H1 (cell line): ENCODE results near the gene CBX2. TPM values are rescaled to one million over a fixed set of nuclear protein-coding genes. Genes with fewer than 3 reads are reported as not detected.

Source experiments
- CTCF ChIA-PET: fragments of 300-600 bp; sonication (Branson Sonifier 250); formaldehyde crosslinking; loops from one replicate; lab custom pipeline; 2021; ENCODE audit not compliant: partially characterized antibody; lab: Charles Lee
- POLR2A ChIA-PET: fragments of 300-600 bp; sonication (Branson Sonifier 250); formaldehyde crosslinking; loops from one replicate; lab custom pipeline; 2021; ENCODE audit warnings: inconsistent platforms; ENCODE audit not compliant: partially characterized antibody; lab: Charles Lee
- DNase-seq, 2 experiments: peaks; one replicate each; pipeline versions ENCODE4 v3.0.0 to v3.0.0-alpha.2; 2010 to 2022; ENCODE audit warnings: low spot score in 2 of 2, low read depth in 1 of 2, mixed read lengths in 1 of 2
- FAIRE-seq: peaks from 2 replicates; lab custom pipeline; 2011; peaks lifted over from hg19 to GRCh38; lab: Jason Lieb, UNC
- H2AFZ ChIP-seq: 2 replicates; pipeline ENCODE4 v1.8.1; 2012; ENCODE audit warnings: low read length, inconsistent platforms
- H2AK5ac ChIP-seq: 2 replicates; pipeline ENCODE4 v1.6.1; 2013; ENCODE audit warnings: low read depth, low read length
- H2BK120ac ChIP-seq: replicated peaks from 2 replicates; pipeline ENCODE3; 2013; ENCODE audit warnings: low read depth, low read length, inconsistent platforms
- H2BK12ac ChIP-seq: 2 replicates; pipeline ENCODE4 v1.6.1; 2013; ENCODE audit warnings: low read depth, low read length
- H2BK15ac ChIP-seq: 2 replicates; pipeline ENCODE4 v1.6.1; 2013; ENCODE audit warnings: low read length
- H2BK20ac ChIP-seq: 2 replicates; pipeline ENCODE4 v1.6.1; 2013; ENCODE audit warnings: low read length
- H2BK5ac ChIP-seq: 2 replicates; pipeline ENCODE4 v1.6.1; 2013; ENCODE audit warnings: low read depth, low read length
- H3K14ac ChIP-seq: 2 replicates; pipeline ENCODE4 v1.6.1; 2013; ENCODE audit warnings: inconsistent platforms; ENCODE audit not compliant: insufficient read length
- H3K18ac ChIP-seq: 2 replicates; pipeline ENCODE4 v1.6.1; 2013; ENCODE audit warnings: low read length; ENCODE audit errors: extremely low read depth
- H3K23ac ChIP-seq: 2 replicates; pipeline ENCODE4 v1.6.1; 2013; ENCODE audit warnings: inconsistent platforms; ENCODE audit not compliant: insufficient read length
- H3K23me2 ChIP-seq: 2 replicates; pipeline ENCODE4 v1.6.1; 2013; ENCODE audit warnings: low read depth, low read length
- H3K27ac ChIP-seq: 2 replicates; pipeline ENCODE4 v1.6.1; 2011; ENCODE audit warnings: low read depth, low read length, inconsistent platforms
- H3K27me3 ChIP-seq, 4 experiments: replicated peaks in 1 of 4; 1 replicate in 1 of 4; 2 replicates in 3 of 4; pipeline versions ENCODE4 v1.6.1 to v1.8.1; 2011 to 2013; ENCODE audit warnings: low read length in 3 of 4, mild to moderate bottlenecking in 3 of 4, inconsistent platforms in 2 of 4, mixed read lengths in 2 of 4, moderate library complexity in 1 of 4; ENCODE audit not compliant: control insufficient read depth in 3 of 4, insufficient read depth in 3 of 4; ENCODE audit errors: extremely low read depth in 1 of 4
- H3K36me3 ChIP-seq, 4 experiments: 2 replicates each; pipeline versions ENCODE4 v1.6.1 to v1.8.1; 2011 to 2013; ENCODE audit warnings: mild to moderate bottlenecking in 4 of 4, low read length in 3 of 4, moderate library complexity in 2 of 4, control low read depth in 1 of 4, inconsistent platforms in 1 of 4; ENCODE audit not compliant: insufficient read depth in 4 of 4, control insufficient read depth in 2 of 4
- H3K4ac ChIP-seq: replicated peaks from 2 replicates; pipeline ENCODE3; 2013; ENCODE audit warnings: low read length, low read depth, mixed read lengths, inconsistent platforms; ENCODE audit not compliant: insufficient read length
- H3K4me1 ChIP-seq, 4 experiments: replicated peaks in 1 of 4; 1 replicate in 1 of 4; 2 replicates in 3 of 4; pipeline versions ENCODE4 v1.6.1 to v1.8.1; 2011 to 2013; ENCODE audit warnings: low read length in 3 of 4, inconsistent platforms in 2 of 4, mixed read lengths in 1 of 4; ENCODE audit not compliant: insufficient read depth in 4 of 4, control insufficient read depth in 3 of 4
- H3K4me2 ChIP-seq, 2 experiments: 2 replicates each; pipeline versions ENCODE4 v1.6.1 to v1.8.1; 2011 to 2013; ENCODE audit warnings: low read depth in 2 of 2, low read length in 2 of 2, control low read depth in 1 of 2, inconsistent platforms in 1 of 2, mild to moderate bottlenecking in 1 of 2; ENCODE audit not compliant: insufficient read depth in 1 of 2
- H3K4me3 ChIP-seq, 4 experiments: fragments of 200-600, 300-600 bp in 1 of 4; sonication (generic), shearing (Covaris generic), sonication (Bioruptor Twin) in 1 of 4; 2 replicates each; pipeline versions ENCODE4 v1.5.1 to v1.8.1; 2011 to 2016; ENCODE audit warnings: low read length in 4 of 4, low read depth in 3 of 4, control low read depth in 2 of 4, inconsistent platforms in 2 of 4, mild to moderate bottlenecking in 2 of 4, mixed read lengths in 1 of 4, moderate library complexity in 1 of 4; ENCODE audit not compliant: insufficient read depth in 2 of 4; ENCODE audit errors: extremely low read depth in 1 of 4
- H3K56ac ChIP-seq: replicated peaks from 2 replicates; pipeline ENCODE3; 2013; ENCODE audit warnings: low read depth, mild to moderate bottlenecking, mixed read lengths, low read length, inconsistent platforms; ENCODE audit not compliant: insufficient read length
- H3K79me1 ChIP-seq: 2 replicates; pipeline ENCODE4 v1.6.1; 2013; ENCODE audit warnings: low read depth, low read length, control low read depth
- H3K79me2 ChIP-seq, 2 experiments: 2 replicates each; pipeline versions ENCODE4 v1.6.1 to v1.8.1; 2012 to 2013; ENCODE audit warnings: low read length in 2 of 2, mild to moderate bottlenecking in 2 of 2, inconsistent platforms in 1 of 2; ENCODE audit not compliant: insufficient read depth in 2 of 2, control insufficient read depth in 1 of 2
- H3K9ac ChIP-seq, 4 experiments: replicated peaks in 1 of 4; 1 replicate in 1 of 4; 2 replicates in 3 of 4; pipeline versions ENCODE4 v1.6.1 to v1.8.1; 2011 to 2013; ENCODE audit warnings: low read depth in 3 of 4, low read length in 3 of 4, control low read depth in 2 of 4, mild to moderate bottlenecking in 2 of 4, moderate library complexity in 2 of 4, inconsistent platforms in 1 of 4; ENCODE audit errors: extremely low read depth in 1 of 4
- H3K9me3 ChIP-seq, 2 experiments: 2 replicates each; pipeline versions ENCODE4 v1.6.1 to v1.8.1; 2012 to 2013; ENCODE audit warnings: mild to moderate bottlenecking in 2 of 2, moderate library complexity in 2 of 2, control low read depth in 1 of 2, inconsistent platforms in 1 of 2, low read depth in 1 of 2, low read length in 1 of 2, mixed read lengths in 1 of 2; ENCODE audit not compliant: insufficient read depth in 2 of 2
- H4K20me1 ChIP-seq, 2 experiments: replicated peaks in 1 of 2; 2 replicates each; pipeline versions ENCODE3 to v1.8.1; 2011 to 2013; ENCODE audit warnings: inconsistent platforms in 2 of 2, low read length in 2 of 2, mild to moderate bottlenecking in 1 of 2; ENCODE audit not compliant: insufficient read depth in 2 of 2, control insufficient read depth in 1 of 2
- H4K5ac ChIP-seq: 2 replicates; pipeline ENCODE4 v1.6.1; 2013; ENCODE audit warnings: low read length, low read depth, mixed read lengths, inconsistent platforms; ENCODE audit not compliant: insufficient read length
- H4K8ac ChIP-seq: 2 replicates; pipeline ENCODE4 v1.8.0; 2013; ENCODE audit warnings: mild to moderate bottlenecking, moderate library complexity, low read length, inconsistent platforms; ENCODE audit not compliant: insufficient read depth; ENCODE audit errors: extremely low read depth
- H4K91ac ChIP-seq: replicated peaks from 2 replicates; pipeline ENCODE3; 2013; ENCODE audit warnings: low read length, mixed read lengths, inconsistent platforms; ENCODE audit not compliant: insufficient read length
- WGBS, 2 experiments: shearing (Covaris generic) in 1 of 2; methylation state at CpG; one replicate each; pipeline versions ENCODE4 v1.1.6 to v1.1.7; 2013 to 2015; ENCODE audit warnings: low lambda C conversion rate in 2 of 2, mixed read lengths in 2 of 2, inconsistent platforms in 1 of 2, low coverage in 1 of 2, missing lambda C conversion rate in 1 of 2; ENCODE audit not compliant: insufficient replicate concordance in 2 of 2, insufficient coverage in 1 of 2, insufficient read length in 1 of 2; ENCODE audit errors: extremely low coverage in 1 of 2, missing lambda C conversion rate in 1 of 2; 5-methylcytosine and 5-hydroxymethylcytosine counted together
- polyA plus RNA-seq, 7 experiments: library from polyadenylated mRNA; depleted of rRNA in 3 of 7; stranded (reverse) in 5 of 7; unstranded in 2 of 7; fragments of >200 nt in 5 of 7; fragments of 200-250 nt in 2 of 7; gene quantifications; 1 replicate in 5 of 7; 2 replicates in 1 of 7; 4 replicates in 1 of 7; pipeline versions ENCODE4 v1.2.1 to v1.2.3, GENCODE V29; 2011 to 2013; ENCODE audit warnings: missing spikeins in 2 of 7, mixed read lengths in 2 of 7
- total RNA-seq: library from RNA; stranded (reverse); fragmentation: NEBNext Ultra II Directional; extraction: Animal tissue kit (Norgen Biotek cat#: 25700); gene quantifications from 2 replicates; pipeline ENCODE4 v1.2.1, GENCODE V29; 2021

Gene CBX2
- total and polyA plus RNA-seq, 2 of the 8 experiments (the other 6 are each of a cell fraction or from before 2014, with no cell fraction given) = 64.3 to 83.9 TPM

DNA sequence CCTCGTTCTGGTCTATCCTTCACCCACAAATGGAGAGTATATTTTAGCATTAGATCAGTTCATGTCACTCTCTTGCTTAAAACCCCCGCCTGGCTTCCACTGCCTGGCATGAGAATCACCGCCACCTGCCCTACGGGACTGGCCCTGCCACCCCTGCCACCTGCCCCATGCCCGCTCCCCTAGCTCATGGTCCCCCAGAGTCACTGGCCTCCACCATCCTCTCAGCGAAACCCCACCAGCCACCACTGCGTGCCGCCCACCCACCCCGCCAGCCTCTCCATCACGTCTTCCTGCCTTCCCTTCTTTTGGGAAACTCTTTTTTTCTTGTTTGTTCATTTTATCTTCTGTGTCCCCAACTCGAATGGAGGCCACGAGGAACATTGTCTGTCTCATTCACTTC is 48.2 kb upstream of the CBX2 start:
- FAIRE-seq = no peak
- no peak overlapping the region for H2BK5ac ChIP-seq
- DNase-seq = no peak
- H3K56ac ChIP-seq = no peak overlapping the region
- no peaks in the 10 kb centered on the region for H4K20me1 ChIP-seq
- no peak overlapping the region for H3K27ac ChIP-seq
- no peak overlapping the region for H2BK20ac ChIP-seq
- H3K4ac ChIP-seq = no peak overlapping the region
- 84% methylated on average over 6 of the region's 12 CpGs; no CpG with 5 or more reads in 1 of the 2 experiments for WGBS, 2 experiments
- no peaks in the 10 kb centered on the region for H3K9me3 ChIP-seq
- no peaks in the 10 kb centered on the region for H3K23me2 ChIP-seq
- H2AK5ac ChIP-seq = no peak overlapping the region
- ChIA-PET CTCF (no interaction called here), POLR2A (no interaction called here)
- peaks cover 0 to 6% (median 0%) of the 10 kb centered on the region in 4 experiments; a peak in 2 of 7 replicates for H3K4me1 ChIP-seq
- H3K27me3 ChIP-seq = no peaks in the 10 kb centered on the region
- no peak overlapping the region for H2BK12ac ChIP-seq
- no peak overlapping the region for H4K5ac ChIP-seq
- no peak overlapping the region for H4K91ac ChIP-seq
- no peak overlapping the region for H2BK120ac ChIP-seq
- H3K18ac ChIP-seq = no peak overlapping the region
- no peak overlapping the region for H3K23ac ChIP-seq
- H3K79me2 ChIP-seq = no peaks in the 10 kb centered on the region
- no peaks in the 10 kb centered on the region for H3K79me1 ChIP-seq
- no peak overlapping the region for H3K4me3 ChIP-seq
- no peaks in the 10 kb centered on the region for H3K36me3 ChIP-seq
- no peak overlapping the region for H4K8ac ChIP-seq
- H3K4me2 ChIP-seq = no peak overlapping the region
- H2BK15ac ChIP-seq = no peak overlapping the region
- H2AFZ ChIP-seq = no peak overlapping the region
- H3K9ac ChIP-seq = no peak overlapping the region
- no peak overlapping the region for H3K14ac ChIP-seq
